Glomerular endothelial cell (primary cell): ENCODE data around the gene HNRNPR. TPM values are rescaled to one million over a fixed set of nuclear protein-coding genes. Genes with fewer than 3 reads are reported as not detected.
A peak's percentile ranks its signal among the peaks of the same experiment; 100 is the strongest.

Source experiments
- DNase-seq: peaks from one replicate; pipeline ENCODE4 v3.0.0-alpha.2; 2011; ENCODE audit warnings: low read depth, low spot score; ENCODE audit errors: extremely low read depth
- total RNA-seq: library from RNA; depleted of rRNA; stranded (reverse); fragments of >200 nt; gene quantifications from 2 replicates; pipeline ENCODE4 v1.2.3, GENCODE V29; 2015

The HNRNPR gene
- total RNA-seq, 1 donor from 2014 or later, result 99.3 TPM

DNA sequence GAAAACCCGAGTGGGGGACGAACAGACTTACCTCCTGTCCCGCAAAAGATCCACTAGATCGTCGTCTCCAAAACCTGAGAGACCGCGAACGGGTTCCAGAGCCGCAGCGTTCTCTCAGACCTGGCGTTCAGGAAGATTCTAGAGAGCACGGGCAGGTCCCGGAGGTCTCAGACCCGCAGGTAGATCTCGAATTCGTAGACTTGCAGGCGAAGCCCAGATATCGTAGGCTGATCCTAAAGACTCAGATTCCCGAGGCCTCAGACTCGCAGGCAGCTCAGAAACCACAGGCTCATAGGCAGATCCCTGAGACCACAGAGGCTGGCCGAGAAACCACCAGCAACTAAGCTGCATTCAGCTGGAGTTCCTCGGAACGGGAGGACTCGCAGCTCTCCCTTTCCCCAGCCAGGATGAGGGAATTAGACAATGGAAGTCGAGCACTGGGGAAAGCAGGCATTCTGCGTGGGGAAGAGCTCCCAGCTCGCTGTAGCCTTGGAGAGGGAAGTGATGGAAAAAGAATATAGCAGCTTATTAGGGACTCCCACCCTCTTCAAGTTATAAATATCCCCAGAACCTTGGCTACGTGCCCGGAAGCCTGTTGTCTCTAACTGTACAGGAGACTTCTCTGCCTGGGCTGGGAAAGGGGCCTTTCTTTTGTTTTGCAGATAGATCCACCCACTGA lies 25.4 kb upstream of the HNRNPR start, which contains the start of gene ZNF436:
Gene ZNF436, minus strand, starts transcription at position 502 of the 679 bp plus-strand sequence. CDS start 1,831 bp downstream, outside the sequence.
- DNase-seq, result no peak

DNA sequence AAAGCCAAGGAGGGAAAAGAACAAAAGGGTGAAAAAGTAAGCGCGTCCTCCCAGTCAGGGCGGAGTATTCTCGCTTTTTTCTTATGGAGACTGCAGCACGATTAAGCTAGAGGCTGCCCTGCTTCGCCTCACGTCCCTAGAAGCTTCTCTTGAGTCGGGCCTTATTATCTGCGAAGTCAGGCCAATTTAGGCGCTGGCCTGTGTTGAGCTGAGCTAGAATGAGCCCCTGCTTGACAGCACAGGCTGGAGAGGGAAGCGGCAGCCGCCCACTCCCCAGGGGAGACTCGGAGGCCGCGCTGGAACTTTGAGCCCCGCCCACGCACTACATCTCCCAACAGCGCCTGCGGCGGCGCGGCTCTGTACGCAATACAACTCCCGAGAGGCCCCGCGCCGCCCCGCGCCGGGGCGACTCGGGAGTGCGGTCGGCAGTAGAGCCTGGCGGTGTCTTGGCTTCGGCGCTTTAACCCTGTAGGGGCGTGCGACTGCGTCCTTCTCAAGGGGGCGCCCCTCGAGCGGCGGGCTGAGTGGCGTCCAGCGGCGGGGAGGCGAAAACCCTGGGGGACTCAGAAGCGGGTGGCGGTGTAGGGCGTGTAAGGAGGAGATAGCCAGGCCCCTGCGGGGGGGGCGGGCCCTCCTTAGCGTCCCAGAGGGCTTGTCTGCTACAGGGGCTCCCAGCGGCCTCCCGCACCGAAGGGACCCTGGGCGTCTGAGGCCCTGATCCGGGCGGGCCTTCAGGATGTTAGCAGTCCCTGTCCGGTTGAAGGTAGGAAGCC lies 24.7 kb upstream of the HNRNPR start:
- DNase-seq, result no peak

DNA sequence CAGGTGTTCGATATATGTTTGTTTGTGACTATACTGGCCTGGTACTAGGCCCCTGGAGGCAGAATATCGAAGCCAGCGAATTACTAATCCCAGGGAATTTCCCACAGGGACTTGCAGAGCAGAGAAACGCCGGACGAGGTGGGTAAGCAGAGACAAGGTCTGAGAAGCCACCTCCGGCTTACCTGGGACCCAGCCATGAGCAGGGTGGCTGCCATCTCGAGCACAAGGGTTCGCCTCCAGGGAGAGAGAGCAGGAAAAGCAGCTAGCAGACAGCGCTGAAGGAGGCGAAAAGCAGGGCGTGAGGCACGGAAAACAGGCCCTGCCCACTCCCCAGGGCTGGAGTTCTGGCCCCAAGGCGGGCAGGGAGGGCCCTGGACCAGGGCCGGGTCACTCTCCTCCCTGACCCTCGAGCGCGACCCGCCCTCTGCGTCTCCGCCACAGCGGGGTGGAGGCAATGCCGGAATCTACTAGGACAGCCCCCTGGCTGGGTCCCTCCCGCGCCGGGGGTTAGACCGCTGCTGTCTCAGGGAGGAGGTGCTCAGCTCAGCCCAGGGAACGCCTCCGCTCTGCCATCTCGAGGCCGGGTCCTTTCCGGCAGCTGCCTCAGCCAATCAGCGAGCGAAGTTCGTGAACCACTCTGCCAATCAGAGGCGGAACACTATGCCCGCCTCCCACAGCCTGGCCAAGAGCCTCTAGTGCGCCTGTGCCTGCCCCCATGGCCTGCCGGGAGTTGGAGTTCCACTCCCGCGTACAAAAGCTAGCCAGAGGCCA lies 23.9 kb upstream of the HNRNPR start:
- peak; percentile 89 for DNase-seq

DNA sequence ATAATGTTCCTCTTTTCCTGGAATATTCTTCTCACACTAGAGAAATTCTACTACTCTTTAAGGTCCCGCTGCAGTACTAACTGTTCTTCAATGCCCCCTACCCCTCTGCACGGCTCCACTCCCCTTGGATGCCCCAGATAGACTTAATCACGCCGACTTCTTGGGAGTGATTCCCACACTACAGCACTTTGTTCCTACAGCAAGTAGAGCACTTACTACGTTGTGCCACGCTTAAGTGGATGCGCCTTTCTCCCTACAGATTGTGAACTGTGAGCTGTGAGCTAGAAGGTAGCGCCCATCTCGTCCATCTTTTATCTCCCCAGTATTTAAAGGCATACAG lies 23.3 kb upstream of the HNRNPR start:
- no peak for DNase-seq

DNA sequence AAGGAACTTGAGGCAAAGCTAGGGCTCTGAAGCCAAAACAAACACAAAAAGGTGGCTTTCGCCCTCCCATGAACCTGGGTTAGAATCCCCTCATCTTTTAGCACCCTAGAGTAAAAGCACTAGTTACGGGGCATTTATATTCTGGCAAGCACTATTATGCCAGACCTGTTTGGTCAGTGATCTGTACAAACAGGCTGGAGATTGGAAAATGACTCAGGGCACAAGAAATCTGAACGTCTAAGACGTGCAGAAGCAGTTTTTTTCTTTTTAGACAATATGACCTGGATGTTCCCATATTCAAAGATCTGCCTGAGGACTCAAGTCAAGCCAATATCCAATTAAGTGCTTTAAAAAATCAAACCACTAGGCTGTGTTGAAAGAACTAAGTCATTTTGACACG lies 22.5 kb upstream of the HNRNPR start:
- DNase-seq, result no peak

DNA sequence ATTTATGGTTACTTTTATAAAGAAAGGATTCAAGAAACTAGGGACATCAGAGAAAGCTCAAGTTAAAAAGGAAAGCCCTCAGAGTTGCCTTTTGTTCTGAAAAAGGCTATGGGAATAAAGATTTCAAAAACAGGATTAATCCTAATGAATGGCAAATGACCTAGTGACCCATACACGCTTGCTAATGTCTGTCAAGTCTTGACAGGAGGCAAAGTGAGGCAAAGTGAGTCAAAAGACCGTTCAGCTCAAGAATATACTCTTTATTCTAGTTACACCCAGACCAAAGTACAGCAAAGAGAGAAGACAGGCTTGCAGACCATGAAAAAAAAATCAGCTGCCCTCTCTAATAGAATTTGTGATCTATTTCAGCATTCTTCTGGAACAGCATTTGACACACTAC lies 22.1 kb upstream of the HNRNPR start:
- DNase-seq, result no peak

DNA sequence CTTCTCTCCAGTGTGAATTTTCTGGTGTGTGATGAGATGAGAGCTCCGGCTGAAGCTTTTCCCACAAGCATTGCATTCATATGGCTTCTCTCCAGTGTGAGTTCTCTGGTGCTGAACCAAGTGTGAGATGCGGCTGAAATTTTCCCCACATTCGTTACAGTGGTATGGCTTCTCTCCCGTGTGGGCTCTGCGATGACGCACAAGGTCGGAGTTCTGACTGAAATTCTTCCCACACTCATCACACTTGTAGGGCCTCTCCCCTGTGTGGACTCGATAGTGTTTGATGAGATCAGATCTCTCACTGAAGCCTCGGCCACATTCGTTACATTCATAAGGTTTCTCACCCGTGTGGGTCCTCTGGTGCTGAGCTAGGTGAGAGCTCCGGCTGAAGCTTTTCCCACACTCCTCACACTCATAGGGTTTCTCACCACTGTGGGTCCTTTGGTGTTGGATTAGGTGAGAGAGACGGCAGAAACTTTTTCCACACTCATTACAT lies 18.2 kb upstream of the HNRNPR start:
- DNase-seq, result no peak

DNA sequence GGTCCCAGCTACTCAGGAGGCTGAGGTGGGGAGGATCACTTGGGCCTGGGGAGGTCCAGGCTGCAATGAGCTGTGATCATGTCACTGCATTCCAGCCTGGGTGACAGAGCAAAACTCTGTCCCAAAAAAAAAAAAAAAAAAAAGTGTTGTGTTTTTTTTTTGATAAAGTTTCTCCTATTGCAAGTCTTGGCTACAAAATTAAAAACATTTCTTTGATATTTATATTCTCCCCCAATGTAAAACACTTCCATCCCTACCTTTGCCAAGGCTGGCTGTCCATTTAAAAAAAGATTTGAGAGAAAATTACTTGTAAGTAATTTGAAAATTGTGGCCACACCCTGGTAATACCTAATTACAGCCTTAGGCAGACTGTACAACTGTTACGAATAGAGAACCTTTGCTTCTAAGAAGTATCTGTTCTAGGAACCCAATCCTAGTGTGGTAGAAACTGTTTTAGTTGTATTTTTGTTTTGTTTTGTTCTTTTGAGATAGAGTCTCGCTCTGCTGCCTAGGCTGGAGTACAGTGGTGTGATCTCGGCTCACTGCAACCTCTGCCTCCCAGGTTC lies 14.3 kb upstream of the HNRNPR start:
- DNase-seq, result no peak

DNA sequence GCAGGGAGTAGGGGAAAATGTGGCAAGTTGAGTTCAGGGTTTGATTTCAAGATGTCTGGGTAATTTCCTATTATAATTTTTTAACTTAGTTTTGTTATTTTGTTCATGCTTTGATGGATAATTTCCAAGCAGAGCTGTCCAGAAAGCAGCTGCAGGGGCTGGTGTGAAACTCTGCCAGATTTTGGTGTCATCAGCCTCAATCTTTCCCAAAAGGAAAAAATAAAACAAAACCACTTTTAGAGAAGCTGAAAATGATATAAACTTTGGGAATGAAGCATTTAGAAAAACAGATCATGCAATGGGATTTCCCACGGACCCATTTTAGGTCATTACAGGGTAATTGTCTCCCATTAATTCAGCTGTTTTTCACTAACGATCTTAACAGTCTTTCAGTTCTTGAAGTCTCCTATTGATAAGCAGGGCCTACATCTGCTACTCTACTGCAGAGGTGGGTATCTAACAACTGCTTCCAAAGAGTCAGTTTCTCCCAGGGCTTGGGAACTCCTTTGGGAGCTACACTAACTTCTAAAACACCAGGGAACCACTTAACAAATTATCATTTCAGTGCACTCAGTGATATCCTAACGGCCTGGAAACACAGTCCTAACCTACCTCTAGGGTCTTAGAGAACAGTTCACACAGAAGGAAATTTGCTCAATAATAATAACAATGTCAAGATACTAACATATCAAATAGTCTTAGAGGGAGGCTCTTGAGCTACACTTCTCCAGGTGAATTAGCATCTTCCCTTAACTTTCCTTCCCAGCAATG lies 13.2 kb upstream of the HNRNPR start:
- DNase-seq, result no peak

DNA sequence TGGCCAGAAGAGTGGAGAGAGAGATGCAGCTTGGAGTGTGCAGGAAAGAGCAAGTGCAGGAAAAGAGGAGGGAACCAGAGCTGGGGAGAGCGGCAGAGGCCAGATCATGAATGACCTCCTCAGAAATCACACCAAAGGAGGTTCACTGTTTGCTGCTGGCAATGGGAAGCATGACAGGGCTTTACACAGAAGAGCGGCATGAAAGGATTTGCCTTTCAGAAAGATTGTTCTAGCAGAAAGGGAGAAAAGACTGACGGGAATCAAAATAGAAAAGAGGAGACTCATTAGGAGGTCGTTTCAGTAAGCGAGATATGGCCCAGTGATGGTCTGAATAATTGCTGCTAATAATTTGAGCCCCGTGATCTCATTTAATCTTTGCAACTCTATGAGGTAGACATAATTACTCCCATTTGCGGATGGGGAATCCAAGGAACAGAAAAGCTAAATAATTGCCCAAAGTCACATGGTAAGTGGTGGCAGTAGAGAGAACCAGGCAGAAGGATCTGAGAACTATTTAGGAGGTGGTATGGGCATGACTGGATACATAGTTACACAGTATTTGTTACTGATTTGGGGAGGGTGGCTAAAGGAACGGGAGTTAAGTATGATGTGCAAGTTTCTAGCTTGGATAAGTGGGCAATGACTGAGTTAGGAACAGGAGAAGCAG lies 12.5 kb upstream of the HNRNPR start:
- no peak for DNase-seq

DNA sequence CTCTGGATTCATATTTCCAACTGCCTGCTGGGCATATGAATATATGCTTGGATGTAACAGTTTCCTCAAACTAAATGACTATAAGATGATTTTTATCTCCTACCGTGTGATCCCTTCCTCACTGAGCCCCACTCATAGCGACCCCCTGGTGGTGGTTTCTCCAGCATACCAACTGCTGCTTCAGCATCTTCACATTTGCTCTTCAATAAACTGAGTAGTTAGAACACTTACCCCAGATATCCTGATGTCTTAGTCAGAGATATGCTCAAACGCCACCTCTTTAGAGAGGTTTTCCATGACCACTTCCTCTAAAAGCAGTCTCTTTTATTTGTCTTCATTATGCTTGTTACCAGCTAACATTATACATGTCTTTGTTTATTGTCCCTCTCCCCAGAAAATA lies 10.2 kb upstream of the HNRNPR start:
- no peak for DNase-seq

DNA sequence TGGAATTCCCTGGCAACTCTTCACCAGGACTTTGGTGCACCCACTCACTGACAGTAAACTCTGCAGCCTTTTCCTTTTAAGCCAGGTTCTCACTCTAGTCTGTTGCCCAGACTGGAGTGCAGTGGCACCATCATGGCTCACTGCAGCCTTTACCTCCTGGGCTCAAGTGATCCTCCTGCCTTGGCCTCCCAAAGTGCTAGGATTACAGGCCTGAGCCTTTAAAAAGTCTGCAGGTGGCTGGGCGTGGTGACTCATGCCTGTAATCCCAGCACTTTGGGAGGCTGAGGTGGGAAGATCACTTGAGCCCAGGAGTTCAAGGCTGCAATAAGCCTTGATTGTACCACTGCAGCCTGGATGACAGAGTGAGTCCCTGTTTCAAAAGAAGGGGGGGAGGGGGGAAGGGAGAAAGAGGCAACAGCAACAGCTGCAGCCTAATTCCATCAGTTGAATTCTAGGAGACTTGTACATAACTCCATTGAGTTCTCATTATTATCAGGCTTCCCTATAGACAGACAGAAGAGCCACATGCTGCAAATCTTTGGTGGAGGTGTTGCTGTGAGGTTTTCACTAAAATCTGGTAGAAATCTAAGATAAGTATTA lies 8.1 kb upstream of the HNRNPR start:
- no peak for DNase-seq

DNA sequence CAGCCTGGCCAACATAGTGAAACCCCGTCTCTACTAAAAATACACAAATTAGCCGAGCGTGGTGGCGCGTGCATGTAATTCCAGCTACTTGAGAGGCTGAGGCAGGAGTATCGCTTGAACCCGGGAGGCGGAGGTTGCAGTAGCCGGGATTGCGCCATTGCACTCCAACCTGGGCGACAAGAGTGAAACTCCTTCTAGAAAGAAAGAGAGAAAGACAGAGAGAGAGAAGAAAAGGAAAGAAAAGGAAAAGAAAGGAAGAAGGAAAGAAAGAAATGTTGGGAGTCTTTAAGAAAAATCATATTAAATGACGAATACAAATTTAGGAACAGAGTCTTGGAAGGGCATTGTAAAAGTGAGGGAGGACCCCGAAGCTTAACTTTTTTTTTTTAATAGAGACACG lies 1.8 kb upstream of the HNRNPR start:
- no peak for DNase-seq

DNA sequence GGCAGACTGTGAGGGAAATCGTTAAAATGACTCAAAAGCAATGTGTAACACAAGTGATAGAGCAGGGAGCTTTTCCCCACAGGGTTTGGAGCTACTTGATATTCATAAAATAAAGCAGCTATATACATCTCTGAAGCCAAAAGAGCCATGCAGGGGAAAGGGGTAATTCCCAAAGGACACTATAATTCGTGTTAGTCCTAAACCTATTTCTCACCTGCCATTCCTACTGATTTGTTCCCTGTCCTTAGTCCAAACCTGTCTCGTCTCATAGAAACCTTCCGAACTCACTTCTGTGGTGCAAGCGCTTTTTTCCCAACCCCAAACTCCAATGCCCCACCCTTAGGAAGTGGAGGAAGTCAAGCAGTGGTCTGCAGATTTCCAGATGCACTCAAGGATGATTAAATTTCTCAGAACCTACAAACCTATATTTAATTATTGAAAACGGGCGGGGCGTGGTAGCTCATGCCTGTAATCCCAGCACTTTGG lies 946 bp upstream of the HNRNPR start:
- DNase-seq, result no peak

DNA sequence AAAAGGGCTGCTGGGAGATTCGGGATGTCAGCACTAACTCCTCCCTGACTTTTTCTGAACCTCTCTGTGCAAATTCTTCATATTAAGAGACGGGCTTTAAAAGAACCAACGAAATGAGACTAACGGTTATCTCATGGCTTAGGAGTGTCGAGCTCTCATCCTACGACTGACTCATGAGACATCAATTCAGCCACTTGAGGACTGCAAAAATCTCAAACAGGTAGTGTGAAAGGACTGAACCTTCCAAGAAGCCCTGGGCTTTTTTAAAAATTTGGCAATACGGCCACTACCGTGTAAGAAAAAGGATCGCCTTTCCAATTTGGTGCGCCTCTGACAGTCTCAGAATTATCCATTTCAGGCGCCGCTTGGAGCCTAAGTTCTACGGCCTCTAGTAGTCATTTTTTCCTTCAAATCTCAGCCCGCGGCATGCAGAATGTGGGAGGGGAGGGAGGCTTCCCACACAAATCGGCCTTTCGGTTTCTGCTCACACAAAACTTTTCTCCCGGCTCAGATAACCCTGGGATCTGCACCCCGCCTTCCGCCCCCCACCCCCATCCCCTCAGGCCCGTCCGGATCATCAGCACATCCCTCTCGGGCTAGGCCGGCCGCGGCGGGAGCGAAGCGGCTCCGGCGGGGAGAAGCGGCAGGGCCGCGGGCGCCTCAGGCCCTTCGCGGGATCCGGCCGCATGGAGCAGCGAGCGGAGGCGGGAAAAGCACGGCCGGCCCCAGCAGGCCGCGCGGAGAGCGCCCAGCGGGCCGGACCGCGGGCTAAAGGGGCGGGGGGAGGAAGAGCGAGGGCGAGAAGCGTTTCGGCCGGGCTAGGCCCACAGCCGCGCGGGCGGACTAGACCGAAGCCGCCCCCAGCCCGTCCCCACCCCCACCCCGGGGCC lies 618 bp downstream of the HNRNPR start:
- no peak for DNase-seq

DNA sequence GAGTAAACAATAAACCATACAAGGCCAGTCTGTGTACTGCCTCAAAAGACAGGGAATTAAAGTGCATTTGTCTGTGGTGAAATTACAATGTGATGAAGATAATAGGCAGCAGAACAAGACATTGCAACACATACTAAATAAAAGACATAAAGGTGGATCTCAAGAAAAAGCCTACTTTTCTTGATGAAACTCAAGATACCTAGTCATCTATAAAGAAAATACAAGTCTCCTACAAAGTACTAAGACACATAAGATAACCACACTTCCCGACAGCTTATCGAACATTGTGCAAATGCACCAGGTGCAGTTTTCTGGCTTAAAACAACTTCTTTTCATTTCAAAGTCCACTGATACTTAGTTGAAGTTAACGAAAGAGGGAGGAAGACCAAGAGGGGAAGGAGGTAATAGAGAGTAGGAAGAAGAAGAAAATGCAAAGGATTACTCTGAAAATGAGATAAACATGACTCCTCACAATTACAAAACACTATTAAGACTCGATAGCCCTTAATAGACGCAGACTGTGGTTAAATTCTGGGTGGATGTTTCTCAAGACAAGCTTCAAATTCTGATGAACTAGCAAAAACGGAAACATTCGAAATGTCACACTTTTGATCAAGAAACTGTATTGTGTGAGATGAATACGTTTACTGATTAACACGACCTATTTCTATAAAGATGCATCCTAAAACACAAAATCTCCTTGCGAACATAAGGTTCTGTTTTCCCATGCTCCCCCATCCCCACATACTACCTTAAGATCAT lies 2.0 kb downstream of the HNRNPR start:
- DNase-seq, result no peak

DNA sequence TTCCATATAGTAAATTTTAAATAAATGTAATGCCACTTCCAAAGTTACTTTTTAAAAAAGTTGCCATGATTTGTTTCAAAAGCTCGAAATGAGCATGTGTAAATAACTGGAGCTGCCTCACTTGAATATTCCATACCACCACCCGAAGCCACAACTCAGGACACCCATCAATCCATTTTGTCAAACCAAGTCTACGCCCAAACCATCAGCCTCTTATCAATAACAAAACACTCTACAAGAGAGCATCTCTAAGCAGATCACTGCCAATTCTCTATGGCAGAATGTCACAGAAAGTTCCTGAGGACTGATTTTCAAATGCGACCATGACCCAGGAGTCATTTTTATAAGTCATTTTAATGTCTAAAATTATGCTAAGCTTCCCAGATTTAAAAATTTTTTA lies 4.5 kb downstream of the HNRNPR start:
- DNase-seq, result no peak

DNA sequence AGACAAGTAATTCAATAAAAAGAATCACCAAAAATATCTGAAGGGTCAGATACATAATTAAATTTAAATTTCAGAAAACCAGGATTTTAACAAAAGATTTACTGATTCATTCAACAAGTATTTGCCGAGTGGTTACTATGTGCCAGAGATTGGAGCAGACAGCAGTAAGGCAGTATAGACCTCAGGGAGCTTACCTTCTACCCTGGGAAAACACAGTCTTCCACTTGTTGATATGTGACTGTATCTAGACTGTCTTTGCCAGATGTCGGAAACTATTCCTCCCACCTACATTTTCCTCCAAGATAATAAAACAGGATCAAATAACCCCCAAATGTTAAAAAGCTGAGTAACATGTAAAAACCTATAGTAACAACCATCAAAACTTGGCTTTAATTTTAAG lies 6.2 kb downstream of the HNRNPR start:
- no peak for DNase-seq
